Measurements from ENCODE around the gene LRRC7.

Gene LRRC7

DNA sequence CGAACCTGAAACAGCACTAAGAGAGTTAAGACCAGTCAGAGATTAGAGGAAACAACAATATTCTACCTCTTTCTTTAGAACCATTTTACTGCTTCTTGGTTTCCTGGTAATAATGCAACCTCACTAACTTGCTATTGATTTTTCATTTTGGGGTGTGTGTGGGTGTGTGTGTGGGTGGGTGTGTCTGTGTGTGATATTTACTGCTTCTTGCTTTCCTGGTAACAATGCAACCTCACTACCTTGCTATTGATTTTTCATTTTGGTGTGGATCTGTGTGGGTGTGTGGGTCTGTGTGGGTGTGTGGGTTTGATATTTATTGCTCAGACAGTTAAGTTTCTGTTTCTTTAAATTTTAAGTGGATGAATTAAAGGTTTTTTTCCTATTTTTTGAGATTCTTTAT is 208.8 kb downstream of the LRRC7 start:
- no peak for DNase-seq (ENCODE audit: low read depth)
- TF ChIP-seq, protein P1, sequence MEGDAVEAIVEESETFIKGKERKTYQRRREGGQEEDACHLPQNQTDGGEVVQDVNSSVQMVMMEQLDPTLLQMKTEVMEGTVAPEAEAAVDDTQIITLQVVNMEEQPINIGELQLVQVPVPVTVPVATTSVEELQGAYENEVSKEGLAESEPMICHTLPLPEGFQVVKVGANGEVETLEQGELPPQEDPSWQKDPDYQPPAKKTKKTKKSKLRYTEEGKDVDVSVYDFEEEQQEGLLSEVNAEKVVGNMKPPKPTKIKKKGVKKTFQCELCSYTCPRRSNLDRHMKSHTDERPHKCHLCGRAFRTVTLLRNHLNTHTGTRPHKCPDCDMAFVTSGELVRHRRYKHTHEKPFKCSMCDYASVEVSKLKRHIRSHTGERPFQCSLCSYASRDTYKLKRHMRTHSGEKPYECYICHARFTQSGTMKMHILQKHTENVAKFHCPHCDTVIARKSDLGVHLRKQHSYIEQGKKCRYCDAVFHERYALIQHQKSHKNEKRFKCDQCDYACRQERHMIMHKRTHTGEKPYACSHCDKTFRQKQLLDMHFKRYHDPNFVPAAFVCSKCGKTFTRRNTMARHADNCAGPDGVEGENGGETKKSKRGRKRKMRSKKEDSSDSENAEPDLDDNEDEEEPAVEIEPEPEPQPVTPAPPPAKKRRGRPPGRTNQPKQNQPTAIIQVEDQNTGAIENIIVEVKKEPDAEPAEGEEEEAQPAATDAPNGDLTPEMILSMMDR (IDR thresholded peaks at IDR 0.05; ENCODE audit: control insufficient read depth, extremely low read depth, insufficient read depth): no peak
- no peak overlapping the region for H3K4me3 ChIP-seq (ENCODE audit: low read depth, low read length)

DNA sequence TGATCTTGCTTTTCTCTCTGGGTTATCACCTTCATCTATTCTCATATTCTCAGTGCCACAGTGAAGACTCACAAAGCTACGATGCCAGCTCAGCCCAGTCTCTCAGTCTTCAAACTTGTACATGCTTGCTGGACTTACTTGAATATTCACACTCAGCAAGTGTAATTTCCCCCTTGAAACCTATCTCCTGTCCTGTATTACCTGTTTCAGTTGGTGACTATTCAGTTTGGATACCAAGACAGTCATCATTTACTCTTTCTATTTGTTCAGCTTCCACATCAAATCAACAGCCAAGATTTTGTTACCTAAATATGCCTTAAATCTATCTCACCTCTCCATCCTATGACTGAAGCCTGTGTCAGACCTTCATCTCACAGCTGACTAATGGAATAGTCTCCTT is 209.7 kb downstream of the LRRC7 start:
- no peak overlapping the region for H3K4me3 ChIP-seq (ENCODE audit: low read depth, low read length)
- TF ChIP-seq, protein P1 (IDR thresholded peaks at IDR 0.05; ENCODE audit: control insufficient read depth, extremely low read depth, insufficient read depth): no peak
- no peak for DNase-seq (ENCODE audit: low read depth)

DNA sequence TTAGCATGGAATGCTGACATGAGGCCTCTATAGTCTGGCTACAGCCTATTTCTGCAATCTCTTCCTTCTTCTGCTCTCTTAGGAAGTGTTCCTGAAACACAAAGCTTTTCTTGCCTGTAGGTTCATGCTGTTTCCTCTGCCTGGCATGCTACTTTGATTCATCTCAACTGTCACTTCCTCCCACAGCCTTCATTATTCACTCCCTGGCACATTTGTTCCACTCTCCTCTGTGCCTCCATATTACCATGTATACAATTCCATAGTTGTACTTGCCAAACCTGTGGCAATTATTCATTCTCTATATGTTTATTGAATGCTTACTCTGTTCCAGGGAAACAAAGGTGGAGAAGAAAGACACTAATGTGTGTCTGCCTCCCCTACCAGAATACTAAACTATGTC is 210.2 kb downstream of the LRRC7 start:
- TF ChIP-seq, protein P1 (IDR thresholded peaks at IDR 0.05; ENCODE audit: control insufficient read depth, extremely low read depth, insufficient read depth): no peak
- DNase-seq (ENCODE audit: low read depth): no peak
- no peak overlapping the region for H3K4me3 ChIP-seq (ENCODE audit: low read depth, low read length)

DNA sequence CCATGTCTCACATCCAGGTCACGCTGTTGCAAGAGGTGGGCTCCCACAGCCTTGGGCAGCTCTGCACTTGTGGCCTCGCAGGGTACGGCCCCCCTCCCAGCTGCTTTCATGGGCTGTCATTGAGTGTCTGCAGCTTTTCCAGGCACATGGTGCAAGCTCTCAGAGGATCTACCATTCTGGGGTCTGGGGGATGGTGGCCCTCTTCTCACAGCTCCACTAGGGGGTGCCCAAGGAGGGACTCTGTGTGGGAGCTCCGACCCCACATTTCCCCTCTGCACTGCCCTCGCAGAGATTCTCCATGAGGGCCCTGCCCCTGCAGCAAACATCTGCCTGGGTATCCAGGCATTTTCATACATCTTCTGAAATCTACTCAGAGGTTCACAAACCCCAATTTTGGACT is 219.4 kb downstream of the LRRC7 start:
- DNase-seq (ENCODE audit: low read depth): no peak
- no peak overlapping the region for H3K4me3 ChIP-seq (ENCODE audit: low read depth, low read length)
- TF ChIP-seq, protein P1 (IDR thresholded peaks at IDR 0.05; ENCODE audit: control insufficient read depth, extremely low read depth, insufficient read depth): no peak

DNA sequence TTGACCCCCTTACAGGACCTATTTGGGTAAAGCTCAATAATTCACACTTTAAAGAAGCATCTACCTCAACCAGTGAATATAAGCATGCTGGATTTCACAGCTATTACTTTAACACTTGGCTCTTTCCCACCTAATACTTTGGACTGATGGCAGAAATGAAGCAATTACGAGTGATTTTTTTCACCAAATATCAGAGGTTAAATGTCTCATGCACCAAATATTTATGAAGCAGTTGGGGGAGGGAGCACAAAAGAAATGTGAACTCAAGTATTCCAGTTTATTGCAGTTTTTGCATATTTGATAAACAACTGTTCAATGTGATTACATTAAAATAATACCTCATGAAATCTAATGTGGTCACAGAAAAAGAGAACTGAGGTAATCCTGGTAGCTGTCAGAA is 223.6 kb downstream of the LRRC7 start:
- TF ChIP-seq, protein P1 (IDR thresholded peaks at IDR 0.05; ENCODE audit: control insufficient read depth, extremely low read depth, insufficient read depth): no peak
- DNase-seq (ENCODE audit: low read depth): no peak
- no peak overlapping the region for H3K4me3 ChIP-seq (ENCODE audit: low read depth, low read length)

DNA sequence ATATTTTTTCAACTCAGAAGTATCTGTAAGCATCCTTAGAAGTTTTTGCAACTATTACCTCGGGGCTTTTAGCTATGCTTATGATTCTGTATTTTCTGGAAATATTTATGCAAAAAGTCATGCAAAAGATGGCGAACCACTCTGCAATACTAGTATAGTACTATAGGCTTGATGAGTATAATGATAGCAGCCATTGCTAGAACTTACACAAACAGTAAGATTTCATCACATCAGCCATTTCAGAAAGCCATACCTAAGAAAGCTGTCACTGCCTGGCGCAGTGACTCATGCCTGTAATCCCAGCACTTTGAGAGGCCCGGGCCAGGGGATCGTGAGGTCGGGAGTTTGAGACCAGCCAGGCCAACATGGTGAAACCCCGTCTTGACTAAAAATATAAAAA is 227.1 kb downstream of the LRRC7 start:
- DNase-seq (ENCODE audit: low read depth): no peak
- no peak overlapping the region for H3K4me3 ChIP-seq (ENCODE audit: low read depth, low read length)
- TF ChIP-seq, protein P1 (IDR thresholded peaks at IDR 0.05; ENCODE audit: control insufficient read depth, extremely low read depth, insufficient read depth): no peak

DNA sequence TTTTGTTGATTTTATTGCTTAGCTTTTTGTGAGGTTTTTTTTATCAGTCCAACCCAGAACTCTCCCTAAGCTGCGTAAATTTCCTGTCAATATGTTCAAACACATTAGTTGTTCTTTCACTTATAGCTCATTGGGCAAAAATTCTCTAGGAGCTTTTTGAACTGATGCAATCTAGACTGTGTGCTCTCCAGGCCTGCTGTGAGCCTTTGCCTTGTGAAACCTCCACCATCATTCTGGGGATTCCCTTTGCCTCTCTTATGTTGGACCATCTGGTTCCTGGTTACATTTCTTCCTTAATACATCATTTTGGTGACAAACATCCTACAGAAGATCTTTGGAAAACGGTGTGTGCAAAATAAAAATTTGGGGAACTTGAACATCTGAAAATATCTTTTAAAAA is 247.2 kb downstream of the LRRC7 start:
- TF ChIP-seq, protein P1 (IDR thresholded peaks at IDR 0.05; ENCODE audit: control insufficient read depth, extremely low read depth, insufficient read depth): no peak
- DNase-seq (ENCODE audit: low read depth): no peak
- no peak overlapping the region for H3K4me3 ChIP-seq (ENCODE audit: low read depth, low read length)
